Omental fat pad (tissue), 4 donors: ENCODE results near the gene ICAM2. TPM values are rescaled to one million over a fixed set of nuclear protein-coding genes. Genes with fewer than 3 reads are reported as not detected.

Source experiments
- ATAC-seq: fragments of 150-250 bp; one replicate; pipeline ENCODE4 v1.9.1; 2016; ENCODE audit warnings: mild to moderate bottlenecking, moderate library complexity; ENCODE audit not compliant: low FRiP score
- DNase-seq: peaks from one replicate; pipeline ENCODE4 v3.0.0-alpha.2; 2019; ENCODE audit warnings: low spot score
- CTCF ChIP-seq, 3 donors: fragments of 450-650 bp; IDR thresholded peaks; one replicate each; pipeline ENCODE4 v1.5.1; 2016 to 2017; ENCODE audit warnings: antibody characterized with exemption in 3 of 3, mild to moderate bottlenecking in 3 of 3, moderate library complexity in 2 of 3
- total RNA-seq, 4 donors: library from RNA; depleted of rRNA; stranded (reverse); fragments of >200 nt; gene quantifications; one replicate each; pipeline ENCODE4 v1.1.0, GENCODE V29; 2016

Gene ICAM2
- total RNA-seq, 4 donors from 2014 or later: 57.7 to 252 (median 137) TPM

- ATAC-seq (peak; percentile 62), DNase-seq (peak; percentile 59)
- TF ChIP-seq CTCF (IDR thresholded peaks at IDR 0.05): no peak
These were observed 58.8 kb downstream of the ICAM2 start for GRCh38 chr17:63961355-63962212.

DNA sequence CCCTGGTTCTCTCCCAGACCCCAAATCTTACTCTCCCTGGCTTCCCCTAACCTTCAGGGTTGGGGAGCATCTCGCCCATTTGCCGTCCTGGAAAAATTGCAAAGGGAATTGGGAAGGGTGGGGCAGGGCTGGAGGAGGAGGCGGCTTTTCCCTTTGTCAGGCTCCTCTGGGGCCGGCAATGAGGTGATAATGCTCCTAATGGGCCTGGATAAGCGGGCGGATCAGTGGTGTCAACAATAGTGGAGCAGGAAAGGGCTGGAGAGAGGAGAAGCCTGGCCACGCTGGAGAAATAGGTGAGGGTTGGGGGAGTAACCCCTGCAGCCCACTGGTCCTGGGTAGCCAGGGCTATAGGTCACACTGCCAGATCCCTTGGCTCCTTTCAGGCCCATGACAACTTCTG, 60.0 kb downstream of the ICAM2 start:
- DNase-seq (no peak), ATAC-seq (no peak)
- no peak for TF ChIP-seq CTCF (IDR thresholded peaks at IDR 0.05)

DNA sequence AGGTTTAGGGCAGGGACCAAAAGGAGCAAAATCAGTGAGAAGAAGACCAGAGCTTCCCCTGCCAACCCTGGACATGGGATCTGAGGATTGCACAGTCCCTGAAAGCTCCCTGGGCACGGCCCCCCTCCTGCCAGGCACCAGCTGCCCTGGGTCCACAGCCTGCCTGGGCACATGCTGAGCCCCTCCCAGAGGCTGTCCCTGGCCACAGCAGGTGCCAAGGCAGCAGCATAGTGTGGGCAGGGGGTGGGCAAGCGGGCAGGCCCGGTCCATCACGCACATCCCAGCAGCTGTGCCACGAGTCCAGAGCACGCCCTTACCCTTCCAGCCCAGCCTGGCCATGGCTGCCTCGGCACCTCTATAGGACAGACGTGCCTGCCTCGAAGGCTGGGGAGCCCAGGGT, 60.4 kb downstream of the ICAM2 start:
- no peak for DNase-seq
- ATAC-seq: no peak
- no peak for TF ChIP-seq CTCF (IDR thresholded peaks at IDR 0.05)

DNA sequence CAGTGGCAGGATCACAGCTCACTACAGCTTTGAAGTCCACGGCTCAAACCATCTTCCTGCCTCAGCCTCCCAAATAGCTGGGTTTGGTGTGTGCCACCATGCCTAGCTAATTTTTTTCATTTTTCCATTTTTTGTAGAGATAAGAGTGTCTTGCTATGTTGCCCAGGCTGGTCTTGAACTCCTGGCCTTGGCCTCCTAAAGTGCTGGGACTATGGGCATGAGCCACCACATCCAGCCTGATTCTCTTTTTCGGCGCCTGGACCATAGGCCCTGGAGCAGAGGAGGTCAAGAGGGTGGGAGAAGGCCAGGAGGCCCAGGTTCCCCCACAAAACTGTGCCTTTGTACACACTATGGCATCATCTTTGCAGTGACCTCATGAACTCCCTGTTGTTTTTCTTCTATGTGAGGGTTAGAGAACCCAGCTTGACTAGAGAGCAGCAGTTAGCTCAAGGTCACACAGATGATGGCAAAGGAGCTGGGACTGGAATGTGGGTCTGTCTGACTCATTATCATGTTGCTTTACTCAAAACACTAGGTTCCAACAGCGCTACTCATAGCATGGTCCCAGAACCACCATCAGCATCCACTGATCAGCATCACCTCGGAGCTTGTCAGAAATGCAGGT, 64.0 kb downstream of the ICAM2 start:
- no peak for TF ChIP-seq CTCF (IDR thresholded peaks at IDR 0.05)
- no peak for DNase-seq
- ATAC-seq: no peak

GRCh38 chr17:63955791-63956190, 64.6 kb downstream of the ICAM2 start:
- ATAC-seq: no peak
- TF ChIP-seq CTCF (IDR thresholded peaks at IDR 0.05): no peak
- no peak for DNase-seq

DNA sequence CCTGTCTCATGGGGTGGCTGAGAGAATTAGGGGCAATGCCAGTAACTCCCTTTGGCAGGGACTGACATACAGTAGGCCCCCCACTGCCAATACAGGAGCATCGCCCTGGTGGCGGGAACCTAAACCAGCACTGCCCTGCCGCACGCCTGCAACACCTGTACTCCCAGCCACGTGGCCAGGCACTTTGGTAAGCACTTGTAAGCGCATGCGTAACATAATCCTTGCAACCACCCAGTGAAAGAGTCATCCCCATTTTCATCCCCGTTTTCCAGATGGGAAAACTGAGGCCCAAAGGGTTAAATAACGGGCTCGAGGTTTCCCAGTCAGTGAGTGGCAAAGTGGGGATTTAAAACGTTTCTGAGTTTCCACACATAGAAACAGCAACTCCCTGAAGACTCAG, 65.2 kb downstream of the ICAM2 start:
- ATAC-seq: no peak
- no peak for DNase-seq
- no peak for TF ChIP-seq CTCF (IDR thresholded peaks at IDR 0.05)
